NB4 (cell line): ENCODE results near the gene VPS25.

ENCODE experiments used
- DNase-seq: peaks from one replicate; pipeline ENCODE4 v3.0.0; 2010; ENCODE audit warnings: low read depth
- H3K4me3 ChIP-seq: one replicate; pipeline ENCODE4 v1.5.1; 2011; ENCODE audit warnings: mild to moderate bottlenecking, low read depth, low read length, moderate library complexity
- MYC ChIP-seq: IDR thresholded peaks from 2 replicates; pipeline ENCODE4 v1.6.1; 2011; ENCODE audit warnings: low read depth, low read length
- POLR2A ChIP-seq: IDR thresholded peaks from 2 replicates; pipeline ENCODE4 v1.6.1; 2011; ENCODE audit warnings: mild to moderate bottlenecking; ENCODE audit not compliant: insufficient read length; ENCODE audit errors: extremely low read depth
- TF ChIP-seq, protein P1 (sequence below): IDR thresholded peaks from one replicate; pipeline ENCODE4 v1.5.1; 2012; ENCODE audit warnings: low read depth, low read length
- TF ChIP-seq, protein P2 (sequence below): IDR thresholded peaks from 2 replicates; pipeline ENCODE4 v1.6.1; 2011; ENCODE audit warnings: low read depth, low read length

The VPS25 gene

DNA sequence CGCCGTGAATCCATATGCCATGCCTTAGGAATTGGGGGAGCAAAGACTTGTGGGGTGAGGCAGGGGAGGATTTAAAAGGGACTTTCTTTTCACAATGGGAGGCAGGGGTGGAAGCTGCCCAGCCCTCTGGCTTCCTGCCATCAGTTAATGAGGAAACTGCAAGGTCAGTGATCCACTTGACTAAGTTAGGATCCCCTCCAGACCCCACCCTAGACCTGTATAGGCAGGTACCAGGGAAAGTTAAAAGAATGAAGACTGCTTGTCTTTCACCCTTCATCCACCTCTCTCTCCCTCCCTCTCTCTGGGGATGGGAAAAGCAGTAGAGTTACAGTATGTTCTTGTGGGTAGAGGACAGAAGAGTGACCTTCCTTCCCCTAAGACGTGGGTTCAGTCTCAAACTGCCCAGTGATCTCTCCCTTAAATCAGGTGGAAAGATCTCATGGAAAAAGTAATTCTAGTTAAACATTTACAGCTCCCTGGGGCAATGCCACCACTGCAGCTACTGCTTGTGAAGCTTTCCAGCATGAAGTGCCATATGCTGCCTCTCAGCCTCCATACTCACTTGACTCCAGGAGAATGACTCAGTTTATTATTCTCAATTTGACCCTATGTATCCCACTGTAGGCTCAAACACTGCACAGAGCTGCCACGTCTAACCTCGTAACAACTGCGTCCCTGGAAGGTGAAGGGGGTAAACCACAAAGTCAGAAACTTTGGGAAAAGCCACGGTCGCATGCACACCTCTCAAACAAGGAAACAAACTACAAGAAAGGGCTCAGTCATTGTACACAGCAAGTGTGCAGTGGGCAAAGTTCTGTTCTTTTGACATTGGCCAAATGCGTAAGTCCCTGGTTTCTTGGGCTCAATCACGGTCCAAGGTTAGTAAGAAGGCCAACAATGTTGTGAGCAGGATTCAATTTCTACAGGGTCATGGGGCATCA is 24.1 kb downstream of the VPS25 start:
- TF ChIP-seq, protein P1, sequence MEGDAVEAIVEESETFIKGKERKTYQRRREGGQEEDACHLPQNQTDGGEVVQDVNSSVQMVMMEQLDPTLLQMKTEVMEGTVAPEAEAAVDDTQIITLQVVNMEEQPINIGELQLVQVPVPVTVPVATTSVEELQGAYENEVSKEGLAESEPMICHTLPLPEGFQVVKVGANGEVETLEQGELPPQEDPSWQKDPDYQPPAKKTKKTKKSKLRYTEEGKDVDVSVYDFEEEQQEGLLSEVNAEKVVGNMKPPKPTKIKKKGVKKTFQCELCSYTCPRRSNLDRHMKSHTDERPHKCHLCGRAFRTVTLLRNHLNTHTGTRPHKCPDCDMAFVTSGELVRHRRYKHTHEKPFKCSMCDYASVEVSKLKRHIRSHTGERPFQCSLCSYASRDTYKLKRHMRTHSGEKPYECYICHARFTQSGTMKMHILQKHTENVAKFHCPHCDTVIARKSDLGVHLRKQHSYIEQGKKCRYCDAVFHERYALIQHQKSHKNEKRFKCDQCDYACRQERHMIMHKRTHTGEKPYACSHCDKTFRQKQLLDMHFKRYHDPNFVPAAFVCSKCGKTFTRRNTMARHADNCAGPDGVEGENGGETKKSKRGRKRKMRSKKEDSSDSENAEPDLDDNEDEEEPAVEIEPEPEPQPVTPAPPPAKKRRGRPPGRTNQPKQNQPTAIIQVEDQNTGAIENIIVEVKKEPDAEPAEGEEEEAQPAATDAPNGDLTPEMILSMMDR: no peak
- TF ChIP-seq, protein P2, sequence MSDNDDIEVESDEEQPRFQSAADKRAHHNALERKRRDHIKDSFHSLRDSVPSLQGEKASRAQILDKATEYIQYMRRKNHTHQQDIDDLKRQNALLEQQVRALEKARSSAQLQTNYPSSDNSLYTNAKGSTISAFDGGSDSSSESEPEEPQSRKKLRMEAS: no peak
- TF ChIP-seq MYC (no peak), POLR2A (no peak)
- H3K4me3 ChIP-seq: peak overlapping the region; percentile 86
- DNase-seq: no peak

DNA sequence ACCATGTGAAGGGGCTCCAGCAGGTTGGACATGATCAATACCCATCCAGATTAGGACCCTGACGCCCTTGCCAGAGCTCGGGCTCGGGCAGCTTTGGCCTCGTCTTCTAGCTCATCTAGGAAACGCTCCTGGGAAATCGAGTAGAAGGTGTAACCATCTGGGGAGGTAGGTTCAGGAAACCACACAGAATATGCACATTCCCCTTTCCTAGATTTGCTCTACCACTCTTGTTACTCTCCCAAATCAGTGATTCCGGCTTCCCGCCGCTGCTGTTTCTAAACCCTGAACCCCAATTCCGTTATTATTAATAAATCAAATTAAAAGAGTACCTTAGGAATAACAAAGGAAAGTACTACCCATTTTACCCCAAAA is 24.7 kb downstream of the VPS25 start:
- TF ChIP-seq POLR2A: no peak
- no peak for DNase-seq
- peak overlapping the region; percentile 86 for H3K4me3 ChIP-seq

DNA sequence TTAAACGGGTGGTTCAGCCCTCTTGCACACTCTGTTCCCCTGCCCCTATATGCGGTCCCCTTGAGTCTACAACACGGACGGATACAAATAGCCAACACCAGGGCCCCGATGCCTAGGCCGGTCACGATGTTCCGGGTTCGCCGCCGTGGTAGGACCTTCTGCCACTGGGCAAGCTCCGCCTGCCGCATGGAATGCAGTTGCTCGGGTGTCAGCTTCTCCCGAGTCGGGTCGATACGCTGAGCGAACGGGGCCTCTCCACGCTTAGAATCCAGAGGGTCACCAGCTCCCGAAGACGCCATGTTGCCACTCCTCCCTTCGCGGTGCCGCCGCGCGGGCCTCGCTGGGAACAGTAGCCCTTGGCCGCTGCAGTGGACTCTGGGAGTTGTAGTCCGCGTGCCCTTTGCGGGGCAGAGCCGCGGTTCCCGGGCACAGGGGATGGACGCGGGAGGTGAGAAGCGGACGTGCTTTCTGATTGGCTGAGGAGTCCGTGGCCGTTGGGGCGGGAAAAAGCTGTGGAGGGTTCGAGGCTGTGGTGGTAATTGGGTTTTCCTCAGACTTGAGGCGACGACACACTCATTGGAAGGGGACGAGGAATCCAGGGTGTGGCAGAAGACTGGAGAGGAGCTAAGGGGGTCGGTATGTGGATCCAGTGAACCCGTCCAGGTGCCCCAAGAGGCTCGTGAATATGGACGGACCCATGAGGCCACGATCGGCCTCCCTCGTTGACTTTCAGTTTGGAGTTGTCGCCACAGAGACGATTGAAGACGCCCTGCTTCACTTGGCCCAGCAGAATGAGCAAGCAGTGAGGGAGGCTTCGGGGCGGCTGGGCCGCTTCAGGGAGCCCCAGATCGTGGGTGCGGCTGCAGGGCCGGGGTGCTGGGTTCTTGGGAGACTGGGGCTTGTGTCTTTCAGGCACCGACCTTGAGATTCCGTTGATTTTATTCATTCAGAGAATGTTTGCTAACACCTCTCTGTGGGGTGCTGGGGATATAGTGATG is 25.4 kb downstream of the VPS25 start, which contains the start of the genes CNTD1 and COA3:
Gene CNTD1, plus strand, starts transcription at position 479 of the 998 bp plus-strand sequence. Its CDS starts 207 bp downstream, at position 686.
Gene COA3, minus strand, starts transcription at position 322 of the 998 bp plus-strand sequence. Its CDS starts 23 bp downstream, at position 299.
- DNase-seq: peak; percentile 88
- TF ChIP-seq POLR2A: peak; percentile 67
- TF ChIP-seq, protein P1: no peak
- peak; percentile 71 for TF ChIP-seq MYC
- TF ChIP-seq, protein P2: peak; percentile 50
- peak within 1 kb of the TSS; percentile 86 for H3K4me3 ChIP-seq

DNA sequence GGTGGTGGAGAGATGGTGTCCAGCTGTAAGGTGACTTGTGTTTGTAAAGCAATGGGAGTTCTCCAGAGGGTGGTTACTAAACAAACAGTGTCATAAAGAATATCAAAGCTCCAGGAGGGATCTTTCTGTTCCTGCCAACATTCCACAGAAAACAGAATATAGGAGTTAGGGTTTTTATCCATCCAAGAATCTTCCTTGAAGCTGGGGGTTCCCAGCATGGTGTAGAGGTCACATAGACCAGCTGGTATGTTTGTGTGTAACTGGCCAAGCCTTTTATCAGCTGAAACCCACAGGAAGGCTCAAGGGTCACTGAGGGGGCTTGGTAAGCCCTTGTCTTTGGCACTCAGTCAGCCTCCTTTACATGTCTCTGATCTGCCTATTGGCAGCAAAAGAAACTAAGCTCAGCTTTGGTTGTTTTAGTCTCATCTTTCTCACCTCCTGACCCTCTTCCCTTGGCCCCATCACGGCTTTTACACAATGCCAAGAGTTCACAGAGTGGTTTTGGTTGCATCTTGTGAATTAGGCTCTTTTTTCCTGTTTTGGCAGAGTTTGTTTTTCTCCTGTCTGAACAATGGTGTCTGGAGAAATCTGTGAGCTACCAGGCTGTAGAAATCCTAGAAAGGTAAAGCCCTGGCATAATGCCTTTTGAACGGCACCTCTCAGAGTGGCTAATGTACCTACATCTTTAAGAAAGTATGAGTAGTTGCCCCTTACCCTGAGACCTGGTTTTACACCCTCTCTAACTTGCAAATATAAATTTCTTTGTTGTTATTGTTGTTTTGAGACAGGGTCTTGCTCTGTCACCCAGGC is 30.0 kb downstream of the VPS25 start:
- DNase-seq: no peak
- no peak overlapping the region for H3K4me3 ChIP-seq
- no peak for TF ChIP-seq MYC
- TF ChIP-seq, protein P2: no peak

DNA sequence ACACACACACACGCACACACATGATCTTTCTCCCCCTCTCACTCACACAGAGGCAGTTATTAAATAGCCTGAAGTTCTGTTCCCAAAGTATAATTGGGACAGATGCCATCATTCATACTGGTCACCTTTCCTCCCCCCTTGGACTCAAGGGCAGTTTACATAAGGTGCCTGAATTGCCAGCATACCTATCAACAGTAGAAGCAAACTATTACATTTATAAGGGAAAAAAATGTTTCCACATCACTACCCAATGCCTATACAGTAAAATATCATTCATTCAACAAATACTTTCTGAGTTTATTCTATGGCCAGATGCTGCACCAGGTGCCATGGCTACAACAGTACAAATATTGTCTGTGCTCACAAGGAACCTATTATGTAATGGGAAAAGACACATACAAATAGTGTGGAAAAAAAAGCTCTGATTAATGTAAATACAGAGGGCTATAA is 31.7 kb downstream of the VPS25 start:
- no peak for DNase-seq
- TF ChIP-seq POLR2A (no peak), MYC (no peak)
- TF ChIP-seq, protein P2: no peak
- TF ChIP-seq, protein P1: no peak
- H3K4me3 ChIP-seq: no peak overlapping the region

DNA sequence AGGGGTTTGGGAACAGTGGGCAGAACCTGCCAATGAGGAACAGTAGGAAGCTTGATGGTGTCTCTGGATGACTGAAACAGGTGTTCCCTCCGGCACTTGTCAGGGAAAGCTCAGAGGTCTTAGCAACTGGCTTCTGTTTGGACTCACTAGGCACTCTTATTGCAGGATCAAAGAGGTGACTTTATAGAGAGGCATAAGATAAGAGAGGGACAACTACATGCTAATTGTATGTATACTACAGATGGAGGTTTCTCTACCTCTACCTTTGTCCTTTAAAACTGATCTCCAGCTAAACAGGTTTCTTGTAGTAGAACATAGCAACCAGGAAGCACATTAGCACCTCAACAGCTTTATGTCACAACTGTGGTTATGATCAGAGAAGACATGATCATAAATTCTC is 33.0 kb downstream of the VPS25 start:
- H3K4me3 ChIP-seq: no peak overlapping the region
- no peak for DNase-seq
- TF ChIP-seq, protein P2: no peak
- TF ChIP-seq, protein P1: no peak
- TF ChIP-seq POLR2A: no peak
- no peak for TF ChIP-seq MYC
